ENCODE measurements around the gene MBL2.

MBL2 gene

GRCh38 chr10:52770904-52771303 lies 1.7 kb downstream of the MBL2 start:
- no peak overlapping the region for H3K4me3 ChIP-seq (ENCODE audit: low read length)
- H3K27me3 ChIP-seq (ENCODE audit: control insufficient read depth, insufficient read depth, low read length) = peaks cover under 1% of the 10 kb centered on the region
- H3K9ac ChIP-seq (ENCODE audit: low read depth, low read length) = no peak overlapping the region
- no peaks in the 10 kb centered on the region for H3K9me3 ChIP-seq (replicated peaks; ENCODE audit: low read length)
- H3K4me1 ChIP-seq (ENCODE audit: control insufficient read depth, insufficient read depth, low read length) = no peaks in the 10 kb centered on the region
- H3K4me2 ChIP-seq (ENCODE audit: low read length) = no peak overlapping the region
- no peaks in the 10 kb centered on the region for H3K36me3 ChIP-seq (ENCODE audit: insufficient read depth, low read length)

- Histone ChIP-seq H3K4me2 (ENCODE audit: low read length) (no peak overlapping the region), H3K9me3 (replicated peaks; ENCODE audit: low read length) (no peaks in the 10 kb centered on the region), H3K36me3 (ENCODE audit: insufficient read depth, low read length) (no peaks in the 10 kb centered on the region), H3K9ac (ENCODE audit: low read depth, low read length) (no peak overlapping the region), H3K4me1 (ENCODE audit: control insufficient read depth, insufficient read depth, low read length) (no peaks in the 10 kb centered on the region), H3K4me3 (ENCODE audit: low read length) (no peak overlapping the region), H3K27me3 (ENCODE audit: control insufficient read depth, insufficient read depth, low read length) (no peaks in the 10 kb centered on the region)
These were observed 2.6 kb downstream of the MBL2 start for GRCh38 chr10:52769966-52770365.

- H3K36me3 ChIP-seq (ENCODE audit: insufficient read depth, low read length) = no peaks in the 10 kb centered on the region
- no peaks in the 10 kb centered on the region for H3K4me1 ChIP-seq (ENCODE audit: control insufficient read depth, insufficient read depth, low read length)
- H3K27me3 ChIP-seq (ENCODE audit: control insufficient read depth, insufficient read depth, low read length) = no peaks in the 10 kb centered on the region
- H3K9me3 ChIP-seq (replicated peaks; ENCODE audit: low read length) = no peaks in the 10 kb centered on the region
- H3K9ac ChIP-seq (ENCODE audit: low read depth, low read length) = no peak overlapping the region
- H3K4me2 ChIP-seq (ENCODE audit: low read length) = no peak overlapping the region
- H3K4me3 ChIP-seq (ENCODE audit: low read length) = no peak overlapping the region
These were observed 4.5 kb downstream of the MBL2 start for GRCh38 chr10:52768001-52768532.

GRCh38 chr10:52762088-52762487 lies 10.5 kb downstream of the MBL2 start:
- H3K4me3 ChIP-seq (ENCODE audit: low read length) = no peak overlapping the region
- no peaks in the 10 kb centered on the region for H3K4me1 ChIP-seq (ENCODE audit: control insufficient read depth, insufficient read depth, low read length)
- no peak overlapping the region for H3K9ac ChIP-seq (ENCODE audit: low read depth, low read length)
- H3K9me3 ChIP-seq (replicated peaks; ENCODE audit: low read length) = no peaks in the 10 kb centered on the region
- H3K4me2 ChIP-seq (ENCODE audit: low read length) = no peak overlapping the region
- H3K36me3 ChIP-seq (ENCODE audit: insufficient read depth, low read length) = no peaks in the 10 kb centered on the region
- peaks cover 3% of the 10 kb centered on the region for H3K27me3 ChIP-seq (ENCODE audit: control insufficient read depth, insufficient read depth, low read length)

DNA sequence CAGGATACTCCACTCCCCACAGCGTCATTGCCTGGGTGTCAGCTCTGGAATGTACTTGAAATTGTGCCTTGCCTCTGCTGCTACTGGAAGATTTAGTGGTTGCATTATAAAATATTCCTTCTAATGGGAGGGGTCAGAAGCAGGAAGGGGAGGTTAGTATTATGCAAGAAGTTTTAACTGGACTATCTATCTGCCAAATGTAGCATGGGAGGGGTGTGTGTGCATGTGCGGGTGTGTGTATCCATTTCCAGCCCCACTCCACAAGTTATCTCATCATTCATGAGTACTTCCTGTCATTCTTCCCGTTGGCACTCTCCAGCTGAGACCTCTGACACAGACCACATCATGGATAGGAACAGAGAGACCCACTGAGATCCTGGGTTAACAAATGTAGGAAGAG lies 13.4 kb downstream of the MBL2 start:
- H3K4me2 ChIP-seq (ENCODE audit: low read length) = no peak overlapping the region
- no peak overlapping the region for H3K4me3 ChIP-seq (ENCODE audit: low read length)
- H3K9ac ChIP-seq (ENCODE audit: low read depth, low read length) = no peak overlapping the region
- H3K4me1 ChIP-seq (ENCODE audit: control insufficient read depth, insufficient read depth, low read length) = no peaks in the 10 kb centered on the region
- peaks cover 3% of the 10 kb centered on the region for H3K27me3 ChIP-seq (ENCODE audit: control insufficient read depth, insufficient read depth, low read length)
- no peaks in the 10 kb centered on the region for H3K36me3 ChIP-seq (ENCODE audit: insufficient read depth, low read length)
- H3K9me3 ChIP-seq (replicated peaks; ENCODE audit: low read length) = no peaks in the 10 kb centered on the region

DNA sequence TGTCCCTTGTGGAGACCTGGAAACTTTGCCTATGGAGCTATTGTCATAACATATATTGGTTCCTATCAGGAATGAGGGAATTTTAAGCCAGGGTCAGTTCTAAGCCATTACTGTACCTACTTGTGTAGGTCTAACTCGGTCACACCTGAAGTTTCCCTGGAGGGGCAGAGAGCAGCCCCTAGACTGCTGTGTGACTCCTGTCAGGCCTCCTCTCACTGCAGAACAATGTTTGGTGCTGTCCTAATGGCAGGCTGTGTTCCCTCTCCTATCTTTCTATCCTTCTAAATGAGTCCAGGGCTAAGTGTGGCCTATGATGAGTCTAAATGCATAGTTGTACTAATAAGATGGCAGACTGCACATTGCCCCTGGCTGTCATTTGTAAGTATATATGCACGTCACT lies 14.2 kb downstream of the MBL2 start:
- H3K4me2 ChIP-seq (ENCODE audit: low read length) = no peak overlapping the region
- no peaks in the 10 kb centered on the region for H3K36me3 ChIP-seq (ENCODE audit: insufficient read depth, low read length)
- no peak overlapping the region for H3K4me3 ChIP-seq (ENCODE audit: low read length)
- H3K9ac ChIP-seq (ENCODE audit: low read depth, low read length) = no peak overlapping the region
- no peaks in the 10 kb centered on the region for H3K9me3 ChIP-seq (replicated peaks; ENCODE audit: low read length)
- H3K27me3 ChIP-seq (ENCODE audit: control insufficient read depth, insufficient read depth, low read length) = peaks cover 3% of the 10 kb centered on the region
- no peaks in the 10 kb centered on the region for H3K4me1 ChIP-seq (ENCODE audit: control insufficient read depth, insufficient read depth, low read length)

DNA sequence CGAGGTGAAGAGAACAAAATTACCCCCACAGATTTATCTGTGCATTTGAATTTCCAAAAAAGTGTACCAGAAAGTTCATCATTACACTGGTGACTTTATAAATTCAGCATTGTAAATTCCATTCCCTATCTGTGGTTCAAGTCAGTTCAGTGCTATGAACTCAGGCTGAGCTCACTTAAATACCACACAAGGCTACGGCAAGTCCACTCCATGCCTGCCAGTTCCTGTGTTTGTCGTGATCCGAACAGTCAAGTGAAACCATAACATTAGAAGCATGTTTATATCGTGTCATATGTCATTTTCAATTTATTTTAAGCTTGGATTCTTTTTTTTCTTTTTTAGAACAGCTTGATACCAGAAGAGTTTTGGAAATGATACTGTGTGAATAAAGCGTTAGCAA lies 14.8 kb downstream of the MBL2 start:
- Histone ChIP-seq H3K4me3 (ENCODE audit: low read length) (no peak overlapping the region), H3K9ac (ENCODE audit: low read depth, low read length) (no peak overlapping the region), H3K4me2 (ENCODE audit: low read length) (no peak overlapping the region), H3K36me3 (ENCODE audit: insufficient read depth, low read length) (no peaks in the 10 kb centered on the region), H3K4me1 (ENCODE audit: control insufficient read depth, insufficient read depth, low read length) (no peaks in the 10 kb centered on the region), H3K27me3 (ENCODE audit: control insufficient read depth, insufficient read depth, low read length) (peaks cover 3% of the 10 kb centered on the region), H3K9me3 (replicated peaks; ENCODE audit: low read length) (no peaks in the 10 kb centered on the region)

- no peak overlapping the region for H3K4me2 ChIP-seq (ENCODE audit: low read length)
- H3K4me3 ChIP-seq (ENCODE audit: low read length) = no peak overlapping the region
- H3K4me1 ChIP-seq (ENCODE audit: control insufficient read depth, insufficient read depth, low read length) = no peaks in the 10 kb centered on the region
- H3K9ac ChIP-seq (ENCODE audit: low read depth, low read length) = no peak overlapping the region
- H3K36me3 ChIP-seq (ENCODE audit: insufficient read depth, low read length) = no peaks in the 10 kb centered on the region
- H3K9me3 ChIP-seq (replicated peaks; ENCODE audit: low read length) = peaks cover 3% of the 10 kb centered on the region
- peaks cover 3% of the 10 kb centered on the region for H3K27me3 ChIP-seq (ENCODE audit: control insufficient read depth, insufficient read depth, low read length)
These were observed 15.6 kb downstream of the MBL2 start for GRCh38 chr10:52756966-52757365.

DNA sequence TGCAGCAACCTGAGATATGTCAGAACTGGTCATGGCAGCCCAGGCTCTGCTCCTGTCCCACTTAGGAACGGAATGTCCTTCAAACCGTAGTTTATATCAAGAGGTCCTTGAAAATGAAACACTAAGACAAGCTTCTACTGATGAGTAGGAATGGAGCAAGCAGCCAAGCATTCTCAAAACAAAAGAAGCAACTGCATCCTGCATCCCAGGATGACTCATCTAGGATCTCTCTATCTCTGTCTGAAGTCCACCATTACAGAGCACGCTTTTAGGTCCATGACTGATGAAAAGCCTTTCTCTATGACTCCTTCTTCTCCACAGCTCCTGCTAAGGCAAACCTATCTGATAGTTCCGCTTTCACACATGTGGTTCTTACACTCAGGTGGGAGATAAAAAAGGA lies 16.3 kb downstream of the MBL2 start:
- H3K9ac ChIP-seq (ENCODE audit: low read depth, low read length) = no peak overlapping the region
- no peak overlapping the region for H3K4me2 ChIP-seq (ENCODE audit: low read length)
- no peaks in the 10 kb centered on the region for H3K36me3 ChIP-seq (ENCODE audit: insufficient read depth, low read length)
- no peaks in the 10 kb centered on the region for H3K4me1 ChIP-seq (ENCODE audit: control insufficient read depth, insufficient read depth, low read length)
- H3K9me3 ChIP-seq (replicated peaks; ENCODE audit: low read length) = peaks cover 4% of the 10 kb centered on the region
- H3K27me3 ChIP-seq (ENCODE audit: control insufficient read depth, insufficient read depth, low read length) = peaks cover 3% of the 10 kb centered on the region
- no peak overlapping the region for H3K4me3 ChIP-seq (ENCODE audit: low read length)

DNA sequence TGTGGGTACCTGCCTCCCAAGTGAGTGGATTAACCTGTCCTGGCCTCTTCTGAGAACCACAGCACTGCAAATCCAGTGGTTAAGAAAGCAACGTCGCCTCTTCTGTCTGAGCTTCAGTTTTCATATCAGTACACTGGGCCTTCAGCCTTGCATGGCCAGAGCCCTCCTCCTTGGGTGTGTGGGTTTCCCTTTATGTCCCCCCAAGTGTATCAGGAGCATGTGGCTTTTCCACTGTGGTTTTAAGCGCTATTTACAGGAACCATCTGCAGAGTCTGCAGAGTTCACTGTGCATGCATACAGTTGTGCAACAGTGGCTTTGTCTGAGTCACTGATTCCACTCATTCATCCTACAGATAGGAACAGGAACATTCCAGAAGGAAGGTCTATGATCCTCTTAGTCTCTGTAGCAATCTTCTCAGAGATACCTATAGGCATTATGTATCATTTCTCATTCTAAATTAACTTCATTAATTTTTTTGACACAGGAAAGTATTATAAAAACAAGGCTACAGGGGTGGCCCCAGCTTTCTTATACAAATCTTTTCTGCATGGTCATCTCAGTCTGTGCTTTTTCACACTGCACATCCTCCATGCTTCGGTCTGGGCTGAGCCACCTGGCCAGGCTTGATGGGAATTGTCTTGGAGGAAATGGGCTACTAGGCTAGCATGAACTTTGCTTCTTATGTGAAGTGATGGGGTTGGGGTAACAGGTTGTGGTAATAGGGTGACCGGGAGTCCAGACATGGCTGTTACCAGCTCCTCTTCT lies 17.1 kb downstream of the MBL2 start:
- Histone ChIP-seq H3K36me3 (ENCODE audit: insufficient read depth, low read length) (no peaks in the 10 kb centered on the region), H3K27me3 (ENCODE audit: control insufficient read depth, insufficient read depth, low read length) (peaks cover 3% of the 10 kb centered on the region), H3K9me3 (replicated peaks; ENCODE audit: low read length) (peaks cover 4% of the 10 kb centered on the region), H3K4me3 (ENCODE audit: low read length) (no peak overlapping the region), H3K4me2 (ENCODE audit: low read length) (no peak overlapping the region), H3K4me1 (ENCODE audit: control insufficient read depth, insufficient read depth, low read length) (no peaks in the 10 kb centered on the region), H3K9ac (ENCODE audit: low read depth, low read length) (no peak overlapping the region)

GRCh38 chr10:52752801-52753445 lies 19.7 kb downstream of the MBL2 start:
- no peaks in the 10 kb centered on the region for H3K27me3 ChIP-seq (ENCODE audit: control insufficient read depth, insufficient read depth, low read length)
- H3K9ac ChIP-seq (ENCODE audit: low read depth, low read length) = no peak overlapping the region
- H3K36me3 ChIP-seq (ENCODE audit: insufficient read depth, low read length) = no peaks in the 10 kb centered on the region
- H3K4me1 ChIP-seq (ENCODE audit: control insufficient read depth, insufficient read depth, low read length) = no peaks in the 10 kb centered on the region
- H3K4me3 ChIP-seq (ENCODE audit: low read length) = no peak overlapping the region
- H3K9me3 ChIP-seq (replicated peaks; ENCODE audit: low read length) = peaks cover 4% of the 10 kb centered on the region
- no peak overlapping the region for H3K4me2 ChIP-seq (ENCODE audit: low read length)

DNA sequence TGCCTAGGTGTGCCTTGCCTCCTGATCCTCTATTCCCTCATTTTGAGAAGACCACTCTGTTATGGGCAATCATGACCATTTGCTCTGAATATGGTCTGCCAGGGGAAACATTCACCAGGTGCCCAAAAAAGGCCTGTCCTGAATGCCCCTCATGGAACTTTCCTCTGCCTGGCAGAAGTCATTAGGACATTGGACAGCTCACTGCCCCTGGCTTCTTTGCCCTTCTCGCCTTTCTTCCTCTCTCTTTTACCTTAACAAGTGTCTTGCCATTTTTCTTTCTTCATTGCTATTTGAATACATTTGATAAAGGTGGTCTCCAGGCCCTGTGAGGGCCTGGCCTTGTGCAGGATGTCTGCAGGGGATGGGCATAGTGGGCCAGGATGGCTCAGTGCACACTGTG lies 20.3 kb downstream of the MBL2 start:
- no peaks in the 10 kb centered on the region for H3K4me1 ChIP-seq (ENCODE audit: control insufficient read depth, insufficient read depth, low read length)
- no peak overlapping the region for H3K4me3 ChIP-seq (ENCODE audit: low read length)
- H3K36me3 ChIP-seq (ENCODE audit: insufficient read depth, low read length) = no peaks in the 10 kb centered on the region
- H3K9me3 ChIP-seq (replicated peaks; ENCODE audit: low read length) = peaks cover 4% of the 10 kb centered on the region
- no peaks in the 10 kb centered on the region for H3K27me3 ChIP-seq (ENCODE audit: control insufficient read depth, insufficient read depth, low read length)
- H3K4me2 ChIP-seq (ENCODE audit: low read length) = no peak overlapping the region
- no peak overlapping the region for H3K9ac ChIP-seq (ENCODE audit: low read depth, low read length)
